ENCODE data around the gene IPO8.
"Not testable (repeated sequence)": the region's sequence is repeated elsewhere in the genome, so short reads cannot be mapped to it uniquely, and the experiment has no call there.

Gene IPO8

GRCh38 chr12:30687265-30687986 is 8.2 kb downstream of the IPO8 start:
- DNase-seq = no peak

- DNase-seq = no peak
Measured at GRCh38 chr12:30679241-30679640, 16.4 kb downstream of the IPO8 start.

- DNase-seq = no peak
Measured at GRCh38 chr12:30678221-30678620, 17.4 kb downstream of the IPO8 start.

- no peak for DNase-seq
Measured at GRCh38 chr12:30661210-30661609, 34.5 kb downstream of the IPO8 start.

GRCh38 chr12:30652034-30652696 is 43.5 kb downstream of the IPO8 start:
- DNase-seq = no peak

- no peak for DNase-seq
Measured at GRCh38 chr12:30646821-30647220, 48.8 kb downstream of the IPO8 start.

- DNase-seq = no peak
Measured at GRCh38 chr12:30643366-30643765, 52.3 kb downstream of the IPO8 start.

- DNase-seq = no peak
Measured at GRCh38 chr12:30640392-30640791, 55.3 kb downstream of the IPO8 start.

- no peak for DNase-seq
Measured at GRCh38 chr12:30635385-30635784, 60.3 kb downstream of the IPO8 start.

GRCh38 chr12:30631740-30632139 is 63.9 kb downstream of the IPO8 start:
- no peak for DNase-seq

- no peak for DNase-seq
Measured at GRCh38 chr12:30630979-30631285, 64.7 kb downstream of the IPO8 start.

- DNase-seq = no peak
Measured at GRCh38 chr12:30630076-30630978, 65.3 kb downstream of the IPO8 start.

- no peak for DNase-seq
Measured at GRCh38 chr12:30626847-30627246, 68.8 kb downstream of the IPO8 start.

GRCh38 chr12:30624009-30624408 is 71.7 kb downstream of the IPO8 start:
- DNase-seq = no peak

- no peak for DNase-seq
Measured at GRCh38 chr12:30622509-30622908, 73.2 kb downstream of the IPO8 start.

- DNase-seq = not testable (repeated sequence)
Measured at GRCh38 chr12:30621663-30622241, 73.9 kb downstream of the IPO8 start.

- no peak for DNase-seq
Measured at GRCh38 chr12:30617346-30618016, 78.2 kb downstream of the IPO8 start.

GRCh38 chr12:30614031-30614430 is 81.6 kb downstream of the IPO8 start:
- DNase-seq = no peak

- no peak for DNase-seq
Measured at GRCh38 chr12:30613119-30613830, 82.4 kb downstream of the IPO8 start.

- no peak for DNase-seq
Measured at GRCh38 chr12:30610718-30611117, 85.0 kb downstream of the IPO8 start.

GRCh38 chr12:30609819-30610218 is 85.8 kb downstream of the IPO8 start:
- DNase-seq = not testable (repeated sequence)

- not testable (repeated sequence) for DNase-seq
Measured at GRCh38 chr12:30604302-30604701, 91.4 kb downstream of the IPO8 start.

All from T-helper 9 cell (primary cell).